Uterus (tissue), 2 donors: ENCODE results near the gene DNAL1.
A peak's percentile ranks its signal among the peaks of the same experiment; 100 is the strongest.

ENCODE experiments used
- CTCF ChIP-seq, 4 experiments: fragments of 200-600 bp in 2 of 4; fragments of 450-650 bp in 2 of 4; sonication (generic) in 2 of 4; IDR thresholded peaks; one replicate each; pipeline ENCODE4 v1.5.1; 2016 to 2019; ENCODE audit warnings: antibody characterized with exemption in 4 of 4, mild to moderate bottlenecking in 2 of 4, moderate library complexity in 1 of 4
- POLR2A ChIP-seq, 2 donors: fragments of 450-650 bp; IDR thresholded peaks; one replicate each; pipeline ENCODE4 v1.6.1; 2016; ENCODE audit warnings: antibody characterized with exemption in 2 of 2, mild to moderate bottlenecking in 1 of 2, moderate library complexity in 1 of 2

- TF ChIP-seq CTCF (IDR thresholded peaks at IDR 0.05) (peak in 2 of 4 experiments; percentile 3 to 21), POLR2A (IDR thresholded peaks at IDR 0.05) (no peak)
These were observed 102.0 kb downstream of the DNAL1 start for GRCh38 chr14:73746520-73747378.
